T-helper 2 cell treated with Interferon-gamma antibody and Interleukin-4, amounts not matched to agents 5 μg/mL and 100 μg/mL, for 36 hours (primary cell): ENCODE measurements around the gene CTDSPL2.
"Not testable (repeated sequence)": the region's sequence is repeated elsewhere in the genome, so short reads cannot be mapped to it uniquely, and the experiment has no call there.

Experiments
- DNase-seq: peaks from one replicate; pipeline ENCODE4 v3.0.0; 2021; ENCODE audit warnings: low spot score
- H3K27ac Mint-ChIP-seq: one replicate; pipeline ENCODE4 v1.8.0; 2021; ENCODE audit warnings: mild to moderate bottlenecking, mixed read lengths
- H3K27me3 Mint-ChIP-seq: one replicate; pipeline ENCODE4 v1.8.0; 2021; ENCODE audit warnings: low read depth, mixed read lengths
- H3K36me3 Mint-ChIP-seq: one replicate; pipeline ENCODE4 v1.8.0; 2021; ENCODE audit warnings: low read depth, mixed read lengths
- H3K4me1 Mint-ChIP-seq: one replicate; pipeline ENCODE4 v1.8.0; 2021; ENCODE audit warnings: low read depth, mixed read lengths
- H3K4me3 Mint-ChIP-seq: one replicate; pipeline ENCODE4 v1.8.0; 2022; ENCODE audit warnings: mild to moderate bottlenecking, moderate library complexity, mixed read lengths
- H3K9me3 Mint-ChIP-seq: one replicate; pipeline ENCODE4 v1.8.0; 2021; ENCODE audit warnings: mixed read lengths

CTDSPL2 gene

GRCh38 chr15:44537735-44538240 is 110.4 kb downstream of the CTDSPL2 start:
- peaks cover 47% of the 10 kb centered on the region for H3K36me3 Mint-ChIP-seq
- H3K27me3 Mint-ChIP-seq: no peaks in the 10 kb centered on the region
- peaks cover 41% of the 10 kb centered on the region for H3K4me1 Mint-ChIP-seq
- H3K4me3 Mint-ChIP-seq: peak overlapping the region; percentile 91
- DNase-seq: no peak
- peak overlapping the region; percentile 90 for H3K27ac Mint-ChIP-seq
- no peaks in the 10 kb centered on the region for H3K9me3 Mint-ChIP-seq

- H3K4me3 Mint-ChIP-seq: peak overlapping the region; percentile 11
- peaks cover 50% of the 10 kb centered on the region for H3K4me1 Mint-ChIP-seq
- no peak for DNase-seq
- H3K36me3 Mint-ChIP-seq: peaks cover 57% of the 10 kb centered on the region
- H3K9me3 Mint-ChIP-seq: no peaks in the 10 kb centered on the region
- H3K27me3 Mint-ChIP-seq: no peaks in the 10 kb centered on the region
- H3K27ac Mint-ChIP-seq: peak overlapping the region; percentile 8
Observed at GRCh38 chr15:44541282-44541958, 114.0 kb downstream of the CTDSPL2 start.

GRCh38 chr15:44542596-44542995 is 115.2 kb downstream of the CTDSPL2 start:
- Mint-ChIP-seq H3K9me3 (no peaks in the 10 kb centered on the region), H3K27ac (no peak overlapping the region), H3K27me3 (no peaks in the 10 kb centered on the region), H3K4me1 (peaks cover 52% of the 10 kb centered on the region), H3K36me3 (peaks cover 57% of the 10 kb centered on the region), H3K4me3 (no peak overlapping the region)
- DNase-seq: no peak

- peak overlapping the region; percentile 36 for H3K4me3 Mint-ChIP-seq
- DNase-seq, H3K27me3 Mint-ChIP-seq, H3K9me3 Mint-ChIP-seq: not testable (repeated sequence)
- peaks cover 55% of the 10 kb centered on the region for H3K36me3 Mint-ChIP-seq
- H3K4me1 Mint-ChIP-seq: peaks cover 44% of the 10 kb centered on the region
- peak overlapping the region; percentile 80 for H3K27ac Mint-ChIP-seq
Observed at GRCh38 chr15:44544745-44545144, 117.3 kb downstream of the CTDSPL2 start.

GRCh38 chr15:44545913-44546802 is 118.7 kb downstream of the CTDSPL2 start:
- peak overlapping the region; percentile 75 for H3K4me3 Mint-ChIP-seq

GRCh38 chr15:44549152-44549551 is 121.7 kb downstream of the CTDSPL2 start:
- not testable (repeated sequence) for DNase-seq, H3K27me3 Mint-ChIP-seq, H3K9me3 Mint-ChIP-seq, H3K4me3 Mint-ChIP-seq, H3K27ac Mint-ChIP-seq
- Mint-ChIP-seq H3K4me1 (peaks cover 17% of the 10 kb centered on the region), H3K36me3 (peaks cover 39% of the 10 kb centered on the region)

More at GRCh38 chr15:44545913-44546802, 118.7 kb downstream of the CTDSPL2 start:
- peaks cover 36% of the 10 kb centered on the region for H3K4me1 Mint-ChIP-seq
- DNase-seq: peak; percentile 70
- peak overlapping the region; percentile 91 for H3K27ac Mint-ChIP-seq
- H3K36me3 Mint-ChIP-seq: peaks cover 54% of the 10 kb centered on the region
- H3K27me3 Mint-ChIP-seq: no peaks in the 10 kb centered on the region
- H3K9me3 Mint-ChIP-seq: no peaks in the 10 kb centered on the region

GRCh38 chr15:44550256-44550655 is 122.8 kb downstream of the CTDSPL2 start:
- Mint-ChIP-seq H3K36me3 (peaks cover 47% of the 10 kb centered on the region), H3K27me3 (no peaks in the 10 kb centered on the region), H3K4me3 (no peak overlapping the region), H3K27ac (no peak overlapping the region), H3K9me3 (no peaks in the 10 kb centered on the region), H3K4me1 (peaks cover 26% of the 10 kb centered on the region)
- no peak for DNase-seq

GRCh38 chr15:44550734-44551133 is 123.3 kb downstream of the CTDSPL2 start:
- Mint-ChIP-seq H3K4me3 (no peak overlapping the region), H3K36me3 (peaks cover 51% of the 10 kb centered on the region)

GRCh38 chr15:44554934-44555723 is 127.7 kb downstream of the CTDSPL2 start:
- no peaks in the 10 kb centered on the region for H3K9me3 Mint-ChIP-seq
- H3K27ac Mint-ChIP-seq: peak overlapping the region; percentile 67
- DNase-seq: no peak
- peaks cover 27% of the 10 kb centered on the region for H3K4me1 Mint-ChIP-seq
- H3K4me3 Mint-ChIP-seq: peak overlapping the region; percentile 31
- peaks cover 53% of the 10 kb centered on the region for H3K36me3 Mint-ChIP-seq
- no peaks in the 10 kb centered on the region for H3K27me3 Mint-ChIP-seq

More at GRCh38 chr15:44550734-44551133, 123.3 kb downstream of the CTDSPL2 start:
- H3K27me3 Mint-ChIP-seq: no peaks in the 10 kb centered on the region
- peaks cover 27% of the 10 kb centered on the region for H3K4me1 Mint-ChIP-seq
- no peaks in the 10 kb centered on the region for H3K9me3 Mint-ChIP-seq
- H3K27ac Mint-ChIP-seq: no peak overlapping the region
- DNase-seq: no peak

- not testable (repeated sequence) for H3K9me3 Mint-ChIP-seq, H3K27me3 Mint-ChIP-seq, DNase-seq
- H3K4me3 Mint-ChIP-seq: peak overlapping the region; percentile 37
- H3K27ac Mint-ChIP-seq: peak overlapping the region; percentile 83
- peaks cover 71% of the 10 kb centered on the region for H3K36me3 Mint-ChIP-seq
- peaks cover 26% of the 10 kb centered on the region for H3K4me1 Mint-ChIP-seq
Observed at GRCh38 chr15:44560926-44561325, 133.5 kb downstream of the CTDSPL2 start.

GRCh38 chr15:44565387-44566154 is 138.1 kb downstream of the CTDSPL2 start:
- peaks cover 74% of the 10 kb centered on the region for H3K36me3 Mint-ChIP-seq
- H3K27ac Mint-ChIP-seq: no peak overlapping the region
- H3K4me3 Mint-ChIP-seq: no peak overlapping the region
- H3K9me3 Mint-ChIP-seq: no peaks in the 10 kb centered on the region
- no peak for DNase-seq
- no peaks in the 10 kb centered on the region for H3K27me3 Mint-ChIP-seq
- peaks cover 12% of the 10 kb centered on the region for H3K4me1 Mint-ChIP-seq

GRCh38 chr15:44566155-44566540 is 138.7 kb downstream of the CTDSPL2 start:
- Mint-ChIP-seq H3K27ac (no peak overlapping the region), H3K36me3 (peaks cover 68% of the 10 kb centered on the region), H3K27me3 (no peaks in the 10 kb centered on the region), H3K4me3 (no peak overlapping the region), H3K4me1 (peaks cover 6% of the 10 kb centered on the region), H3K9me3 (no peaks in the 10 kb centered on the region)
- no peak for DNase-seq

GRCh38 chr15:44568338-44568737 is 140.9 kb downstream of the CTDSPL2 start:
- H3K4me1 Mint-ChIP-seq: no peaks in the 10 kb centered on the region
- peaks cover 59% of the 10 kb centered on the region for H3K36me3 Mint-ChIP-seq
- no peaks in the 10 kb centered on the region for H3K27me3 Mint-ChIP-seq
- no peak overlapping the region for H3K4me3 Mint-ChIP-seq
- DNase-seq: no peak
- H3K27ac Mint-ChIP-seq: no peak overlapping the region
- H3K9me3 Mint-ChIP-seq: no peaks in the 10 kb centered on the region
